Natural killer cell (primary cell): ENCODE results near the gene MAGOH. TPM values are rescaled to one million over a fixed set of nuclear protein-coding genes. Genes with fewer than 3 reads are reported as not detected.

Experiments
- ATAC-seq, 3 donors: fragments of 150-1000 bp in 2 of 3; fragments of 200-7000 bp in 1 of 3; cut with Tn5 transposase; 1 replicate in 1 of 3; 2 replicates in 2 of 3; pipeline ENCODE4 v1.10.0; 2021; ENCODE audit warnings: mild to moderate bottlenecking in 2 of 3, moderate library complexity in 2 of 3
- DNase-seq, 2 donors: peaks; one replicate each; pipeline versions ENCODE4 v3.0.0 to v3.0.0-alpha.2; 2013 to 2021; ENCODE audit warnings: mixed read lengths in 1 of 2
- H3K27ac ChIP-seq: one replicate; pipeline ENCODE4 v1.5.1; 2013; ENCODE audit warnings: mild to moderate bottlenecking, low read length
- H3K27me3 ChIP-seq: one replicate; pipeline ENCODE4 v1.6.1; 2013; ENCODE audit warnings: low read length; ENCODE audit not compliant: control insufficient read depth, insufficient read depth
- H3K36me3 ChIP-seq: one replicate; pipeline ENCODE4 v1.6.1; 2013; ENCODE audit warnings: low read length; ENCODE audit not compliant: control insufficient read depth, insufficient read depth
- H3K4me1 ChIP-seq: one replicate; pipeline ENCODE4 v1.6.1; 2013; ENCODE audit warnings: low read length; ENCODE audit not compliant: control insufficient read depth, insufficient read depth
- H3K4me3 ChIP-seq: one replicate; pipeline ENCODE4 v1.5.1; 2013; ENCODE audit warnings: low read length
- H3K9me3 ChIP-seq: one replicate; pipeline ENCODE4 v1.6.1; 2013; ENCODE audit warnings: low read length; ENCODE audit not compliant: control insufficient read depth, insufficient read depth
- H3K27ac Mint-ChIP-seq, 2 donors: one replicate each; pipeline ENCODE4 v1.8.0; 2022; ENCODE audit warnings: mild to moderate bottlenecking in 2 of 2, mixed read lengths in 2 of 2, moderate library complexity in 1 of 2
- H3K27me3 Mint-ChIP-seq, 2 donors: one replicate each; pipeline ENCODE4 v1.8.0; 2022; ENCODE audit warnings: low read depth in 2 of 2, mixed read lengths in 2 of 2
- H3K36me3 Mint-ChIP-seq: one replicate; pipeline ENCODE4 v1.8.0; 2022; ENCODE audit warnings: mixed read lengths
- H3K4me1 Mint-ChIP-seq, 2 donors: one replicate each; pipeline ENCODE4 v1.8.0; 2022; ENCODE audit warnings: mixed read lengths in 2 of 2
- H3K4me3 Mint-ChIP-seq: one replicate; pipeline ENCODE4 v1.8.0; 2022; ENCODE audit warnings: mild to moderate bottlenecking, moderate library complexity, mixed read lengths
- H3K9me3 Mint-ChIP-seq, 2 donors: one replicate each; pipeline ENCODE4 v1.8.0; 2022; ENCODE audit warnings: mixed read lengths in 2 of 2
- WGBS: methylation state at CpG from one replicate; pipeline ENCODE4 v1.1.7; 2013; ENCODE audit warnings: missing lambda C conversion rate; ENCODE audit not compliant: insufficient coverage; 5-methylcytosine and 5-hydroxymethylcytosine counted together
- intact Hi-C: fragments of 100-400 bp; cut with micrococcal nuclease; formaldehyde crosslinking; loops from one replicate; pipeline ENCODE4 v1.14.2; 2022
- total RNA-seq, 4 donors: library from RNA; stranded (reverse); fragments of 120-200 nt in 1 of 4; gene quantifications; one replicate each; pipeline versions ENCODE4 v1.2.3 to v1.2.4, GENCODE V29; 2013 to 2022
- TF ChIP-seq, protein P1 (sequence below): fragments of 200-600 bp; IDR thresholded peaks from one replicate; pipeline ENCODE4 v1.8.0; 2022; ENCODE audit warnings: antibody characterized with exemption

MAGOH gene
- total RNA-seq, 3 donors from 2014 or later (not counting 1 experiment from before 2014, with no cell fraction given): 48.6 to 70.4 (median 69.2) TPM

DNA sequence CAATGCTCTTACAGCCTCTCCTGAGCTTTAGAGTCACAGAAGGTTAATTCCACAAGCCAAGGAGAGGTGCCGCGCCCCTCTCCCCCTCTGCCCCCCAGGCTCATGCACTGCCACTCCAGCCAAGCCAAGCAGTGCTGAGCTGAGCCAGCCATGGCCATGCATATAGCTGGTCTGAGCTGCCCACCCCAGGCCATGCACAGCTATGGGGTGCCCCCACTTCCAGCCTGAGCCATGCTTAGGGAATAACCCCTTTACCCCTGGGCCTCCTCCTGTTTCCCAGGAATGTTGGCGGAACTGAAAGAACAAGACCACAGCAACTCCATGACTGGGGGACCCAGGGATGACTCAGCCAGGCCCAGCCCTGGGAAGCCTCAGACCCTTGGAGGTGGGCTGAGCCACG is 34.0 kb upstream of the MAGOH start:
- H3K27ac ChIP-seq: no peak overlapping the region
- H3K4me1 ChIP-seq: no peaks in the 10 kb centered on the region
- H3K4me3 ChIP-seq: no peak overlapping the region
- peaks cover 4% of the 10 kb centered on the region for H3K36me3 ChIP-seq
- H3K27me3 ChIP-seq: no peaks in the 10 kb centered on the region
- TF ChIP-seq, protein P1, sequence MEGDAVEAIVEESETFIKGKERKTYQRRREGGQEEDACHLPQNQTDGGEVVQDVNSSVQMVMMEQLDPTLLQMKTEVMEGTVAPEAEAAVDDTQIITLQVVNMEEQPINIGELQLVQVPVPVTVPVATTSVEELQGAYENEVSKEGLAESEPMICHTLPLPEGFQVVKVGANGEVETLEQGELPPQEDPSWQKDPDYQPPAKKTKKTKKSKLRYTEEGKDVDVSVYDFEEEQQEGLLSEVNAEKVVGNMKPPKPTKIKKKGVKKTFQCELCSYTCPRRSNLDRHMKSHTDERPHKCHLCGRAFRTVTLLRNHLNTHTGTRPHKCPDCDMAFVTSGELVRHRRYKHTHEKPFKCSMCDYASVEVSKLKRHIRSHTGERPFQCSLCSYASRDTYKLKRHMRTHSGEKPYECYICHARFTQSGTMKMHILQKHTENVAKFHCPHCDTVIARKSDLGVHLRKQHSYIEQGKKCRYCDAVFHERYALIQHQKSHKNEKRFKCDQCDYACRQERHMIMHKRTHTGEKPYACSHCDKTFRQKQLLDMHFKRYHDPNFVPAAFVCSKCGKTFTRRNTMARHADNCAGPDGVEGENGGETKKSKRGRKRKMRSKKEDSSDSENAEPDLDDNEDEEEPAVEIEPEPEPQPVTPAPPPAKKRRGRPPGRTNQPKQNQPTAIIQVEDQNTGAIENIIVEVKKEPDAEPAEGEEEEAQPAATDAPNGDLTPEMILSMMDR: no peak
- no peak for DNase-seq
- Mint-ChIP-seq H3K4me3 (no peak overlapping the region), H3K36me3 (peaks cover 7% of the 10 kb centered on the region), H3K4me1 (no peaks in the 10 kb centered on the region), H3K27ac (no peak overlapping the region), H3K9me3 (no peaks in the 10 kb centered on the region), H3K27me3 (no peaks in the 10 kb centered on the region)
- intact Hi-C loops: no loop called here
- 98% methylated on average over 4 of the region's 4 CpGs for WGBS
- ATAC-seq: no peak
- no peaks in the 10 kb centered on the region for H3K9me3 ChIP-seq

DNA sequence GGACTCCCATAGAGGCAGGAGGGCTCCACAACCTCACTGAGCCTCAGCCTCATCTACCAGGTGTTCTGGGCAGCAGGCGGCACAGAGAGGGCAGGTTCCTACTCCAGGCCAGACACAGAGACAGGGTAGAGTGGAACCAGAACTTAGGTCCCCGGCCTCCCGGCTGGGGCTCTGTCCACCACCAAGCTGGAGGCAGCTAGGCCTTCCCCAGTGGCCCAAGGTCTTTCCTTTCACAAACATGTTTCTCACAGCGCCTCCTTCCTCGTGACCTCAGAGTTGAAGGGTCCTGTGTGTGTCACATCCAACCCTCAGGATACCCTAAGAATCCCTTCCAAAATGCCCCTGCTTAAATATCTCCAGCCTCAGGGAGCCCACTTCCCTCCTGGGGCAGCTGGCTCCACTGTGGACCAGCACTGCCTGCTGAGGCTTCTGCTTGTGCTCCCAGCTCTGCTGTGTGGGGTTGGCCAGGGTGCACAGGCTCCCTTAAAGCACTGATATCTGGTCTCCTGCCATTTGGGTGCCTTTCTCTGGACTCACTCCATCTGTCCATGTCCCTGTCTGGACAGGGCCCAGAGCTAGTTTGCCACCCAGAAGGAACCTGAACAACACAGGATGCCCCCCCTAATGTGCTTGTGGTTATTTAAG is 33.2 kb upstream of the MAGOH start:
- no peaks in the 10 kb centered on the region for H3K9me3 Mint-ChIP-seq
- 99% methylated on average over 5 of the region's 5 CpGs for WGBS
- intact Hi-C loops: no loop called here

DNA sequence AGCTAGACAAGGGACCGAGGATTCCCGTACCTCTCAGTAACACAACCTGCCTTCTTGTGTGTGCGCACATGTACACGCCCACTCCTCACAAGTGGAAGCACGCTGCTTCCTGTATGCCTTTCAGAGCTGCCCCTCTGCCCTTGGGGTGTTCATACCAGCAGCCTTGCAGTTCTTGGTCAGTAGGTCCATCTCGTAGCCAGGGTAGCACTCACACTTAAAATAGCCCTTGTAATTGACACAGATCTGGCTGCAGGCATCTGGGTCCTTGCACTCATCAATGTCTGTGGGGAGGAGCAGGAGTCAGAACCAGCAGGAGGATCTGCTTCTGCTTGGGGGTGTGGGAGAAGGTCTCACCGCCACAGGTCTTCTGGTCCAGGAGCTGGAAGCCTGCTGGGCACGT is 32.6 kb upstream of the MAGOH start:
- intact Hi-C loops: no loop called here
- Histone ChIP-seq H3K27me3 (no peaks in the 10 kb centered on the region), H3K4me1 (no peaks in the 10 kb centered on the region), H3K36me3 (peaks cover 8% of the 10 kb centered on the region), H3K4me3 (no peak overlapping the region), H3K27ac (no peak overlapping the region), H3K9me3 (no peaks in the 10 kb centered on the region)
- no peaks in the 10 kb centered on the region for H3K27me3 Mint-ChIP-seq
- TF ChIP-seq, protein P1: no peak
- ATAC-seq (no peak), DNase-seq (no peak)
- no peak overlapping the region for H3K4me3 Mint-ChIP-seq
- no peaks in the 10 kb centered on the region for H3K4me1 Mint-ChIP-seq
- peaks cover 7% of the 10 kb centered on the region for H3K36me3 Mint-ChIP-seq
- no peaks in the 10 kb centered on the region for H3K9me3 Mint-ChIP-seq
- no peak overlapping the region for H3K27ac Mint-ChIP-seq
- WGBS: 97% methylated on average over 8 of the region's 8 CpGs

More for the DNA sequence above, 33.2 kb upstream of the MAGOH start:
- Histone ChIP-seq H3K27ac (no peak overlapping the region), H3K4me1 (no peaks in the 10 kb centered on the region), H3K4me3 (no peak overlapping the region), H3K9me3 (no peaks in the 10 kb centered on the region), H3K27me3 (no peaks in the 10 kb centered on the region), H3K36me3 (peaks cover 4% of the 10 kb centered on the region)
- peaks cover 7% of the 10 kb centered on the region for H3K36me3 Mint-ChIP-seq
- no peak overlapping the region for H3K27ac Mint-ChIP-seq
- H3K27me3 Mint-ChIP-seq: no peaks in the 10 kb centered on the region
- ATAC-seq: no peak
- no peaks in the 10 kb centered on the region for H3K4me1 Mint-ChIP-seq
- TF ChIP-seq, protein P1: no peak
- H3K4me3 Mint-ChIP-seq: no peak overlapping the region
- no peak for DNase-seq

DNA sequence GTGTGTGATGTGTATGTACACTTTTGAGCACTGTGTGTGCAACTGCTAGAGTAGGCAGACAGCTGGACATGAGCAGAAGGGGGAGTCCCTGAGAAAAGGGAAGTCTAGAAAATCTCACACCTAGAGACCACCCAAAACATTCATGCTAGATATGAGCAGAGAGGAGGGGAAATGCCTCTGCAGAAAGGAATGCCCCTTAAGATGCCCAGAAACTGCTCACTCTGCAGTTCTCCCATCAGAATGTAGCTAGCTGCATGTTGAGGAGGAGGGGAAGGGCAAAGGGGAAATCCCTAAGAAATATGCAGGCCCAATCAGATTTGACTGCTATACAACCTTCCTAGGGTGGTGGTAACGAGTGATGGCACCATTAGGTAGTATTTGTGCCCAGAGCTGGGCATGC is 31.8 kb upstream of the MAGOH start:
- peaks cover 7% of the 10 kb centered on the region for H3K36me3 Mint-ChIP-seq
- no peak overlapping the region for H3K4me3 ChIP-seq
- H3K27ac Mint-ChIP-seq: no peak overlapping the region
- H3K9me3 Mint-ChIP-seq: no peaks in the 10 kb centered on the region
- ATAC-seq (no peak), DNase-seq (no peak)
- 87% methylated on average over 1 of the region's 1 CpG for WGBS
- H3K27me3 Mint-ChIP-seq: no peaks in the 10 kb centered on the region
- TF ChIP-seq, protein P1: no peak
- H3K9me3 ChIP-seq: no peaks in the 10 kb centered on the region
- no peak overlapping the region for H3K27ac ChIP-seq
- H3K4me3 Mint-ChIP-seq: no peak overlapping the region
- H3K4me1 ChIP-seq: no peaks in the 10 kb centered on the region
- no peaks in the 10 kb centered on the region for H3K27me3 ChIP-seq
- peaks cover 9% of the 10 kb centered on the region for H3K36me3 ChIP-seq
- intact Hi-C loops: no loop called here
- no peaks in the 10 kb centered on the region for H3K4me1 Mint-ChIP-seq
